OCI-LY7 (cell line): ENCODE data around the gene PPP1R16B.

Source experiments
- EZH2phosphoT487 ChIP-seq: fragments of 200-600 bp; sonication (generic); IDR thresholded peaks from 2 replicates; pipeline ENCODE4 v1.6.1; 2018; ENCODE audit warnings: low read depth, borderline replicate concordance, mild to moderate bottlenecking, mixed run types, antibody characterized with exemption, low read length, moderate library complexity, mixed read lengths
- TF ChIP-seq, protein P1 (sequence below): fragments of 200-600 bp; sonication (generic); conservative IDR thresholded peaks from 2 replicates; pipeline ENCODE4 v1.5.1; 2014; ENCODE audit warnings: mild to moderate bottlenecking, antibody characterized with exemption, low read length, moderate library complexity, mixed read lengths

DNA sequence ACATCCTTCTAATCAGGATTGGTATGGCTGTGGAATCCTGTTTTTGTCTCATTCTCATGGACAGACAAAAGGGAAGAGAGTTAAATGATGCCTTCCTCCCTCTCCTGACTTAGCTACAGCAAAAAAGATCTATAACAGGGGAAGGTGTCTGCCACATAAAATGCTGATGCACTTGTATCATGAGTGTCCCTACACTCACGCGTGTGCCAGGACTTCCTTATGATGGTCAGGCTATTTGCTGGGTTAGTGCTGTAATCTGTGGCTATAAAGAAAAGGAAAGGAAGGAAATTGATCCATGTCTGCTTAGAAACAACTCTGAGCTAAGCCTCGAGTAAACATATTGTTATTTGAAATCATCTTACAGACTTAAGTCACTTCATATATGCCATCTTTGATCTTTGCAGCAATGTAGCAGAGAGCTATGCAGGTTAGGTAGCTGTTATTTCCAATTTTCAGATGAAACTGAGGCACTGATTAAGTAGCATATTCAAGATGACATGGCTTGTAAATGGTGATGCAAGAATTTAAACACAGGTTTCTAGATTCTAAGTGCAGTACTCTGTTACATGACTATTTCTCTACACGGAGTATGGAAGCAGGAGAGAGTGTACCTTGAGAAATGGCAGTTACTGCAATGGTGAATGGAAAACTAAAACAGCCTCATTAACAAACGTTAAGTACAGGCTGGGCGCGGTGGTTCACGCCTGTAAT is 148.3 kb downstream of the PPP1R16B start:
- TF ChIP-seq, protein P1, sequence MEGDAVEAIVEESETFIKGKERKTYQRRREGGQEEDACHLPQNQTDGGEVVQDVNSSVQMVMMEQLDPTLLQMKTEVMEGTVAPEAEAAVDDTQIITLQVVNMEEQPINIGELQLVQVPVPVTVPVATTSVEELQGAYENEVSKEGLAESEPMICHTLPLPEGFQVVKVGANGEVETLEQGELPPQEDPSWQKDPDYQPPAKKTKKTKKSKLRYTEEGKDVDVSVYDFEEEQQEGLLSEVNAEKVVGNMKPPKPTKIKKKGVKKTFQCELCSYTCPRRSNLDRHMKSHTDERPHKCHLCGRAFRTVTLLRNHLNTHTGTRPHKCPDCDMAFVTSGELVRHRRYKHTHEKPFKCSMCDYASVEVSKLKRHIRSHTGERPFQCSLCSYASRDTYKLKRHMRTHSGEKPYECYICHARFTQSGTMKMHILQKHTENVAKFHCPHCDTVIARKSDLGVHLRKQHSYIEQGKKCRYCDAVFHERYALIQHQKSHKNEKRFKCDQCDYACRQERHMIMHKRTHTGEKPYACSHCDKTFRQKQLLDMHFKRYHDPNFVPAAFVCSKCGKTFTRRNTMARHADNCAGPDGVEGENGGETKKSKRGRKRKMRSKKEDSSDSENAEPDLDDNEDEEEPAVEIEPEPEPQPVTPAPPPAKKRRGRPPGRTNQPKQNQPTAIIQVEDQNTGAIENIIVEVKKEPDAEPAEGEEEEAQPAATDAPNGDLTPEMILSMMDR: no peak
- TF ChIP-seq EZH2phosphoT487: no peak
